Activated T-cell treated with anti-CD3 and anti-CD28 coated beads, Interleukin-2, amount 50 U/mL, for 1 hour (primary cell): ENCODE measurements around the gene COL9A1.

Experiments
- DNase-seq: peaks from one replicate; pipeline ENCODE4 v3.0.0-alpha.2; 2020

COL9A1 gene

GRCh38 chr6:70285201-70285600, 17.7 kb downstream of the COL9A1 start:
- DNase-seq = no peak

GRCh38 chr6:70282919-70283461, 19.9 kb downstream of the COL9A1 start:
- no peak for DNase-seq

DNA sequence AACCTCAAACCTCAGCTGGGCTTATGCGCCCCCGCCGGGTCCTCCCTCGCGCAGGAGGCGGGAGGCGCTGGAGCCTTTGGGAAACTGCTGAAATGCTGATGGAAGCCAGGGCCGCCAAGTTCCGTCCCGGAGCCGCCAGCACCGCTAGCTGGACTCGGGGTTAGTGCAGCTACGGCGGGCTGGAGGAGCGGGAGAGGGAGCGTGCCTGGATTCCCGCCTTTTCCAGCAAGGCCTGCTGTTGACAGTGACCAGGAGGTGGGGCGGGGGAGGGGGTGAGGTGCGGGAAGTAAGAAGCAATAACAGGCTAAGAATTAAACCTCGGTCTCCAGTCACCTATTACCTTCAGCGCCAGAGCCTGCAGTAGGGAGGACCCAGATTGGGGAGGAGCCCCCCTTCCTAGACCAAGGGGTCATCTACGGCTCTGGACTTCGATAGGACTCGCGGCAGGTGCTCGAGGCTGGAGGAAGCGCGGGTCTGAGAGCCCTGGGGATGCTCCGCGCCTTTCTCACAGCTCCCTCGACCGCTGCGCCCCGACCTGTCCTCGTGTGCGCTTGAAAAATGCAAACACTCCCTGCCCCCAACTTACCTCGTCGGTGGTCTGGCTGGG, 20.5 kb downstream of the COL9A1 start:
- no peak for DNase-seq

DNA sequence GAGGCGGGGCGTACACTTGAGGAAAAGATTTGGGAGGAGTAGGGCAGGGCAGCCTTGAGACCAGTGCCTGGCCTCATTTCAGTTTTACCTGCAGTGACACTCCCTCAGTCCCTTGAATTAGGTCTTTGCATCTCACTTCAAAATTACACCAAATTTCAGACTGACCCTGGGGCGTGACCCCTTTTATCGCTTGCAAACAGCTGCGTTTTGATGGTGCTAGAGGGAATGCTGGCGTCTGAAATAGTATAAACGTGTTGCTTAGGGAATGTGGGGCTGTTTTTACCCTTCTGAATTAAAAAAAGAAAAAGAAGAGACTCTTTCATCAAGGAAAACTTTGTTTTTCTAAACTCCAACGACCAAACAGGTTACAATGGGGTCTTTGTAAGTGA, 21.0 kb downstream of the COL9A1 start:
- DNase-seq = no peak

- DNase-seq = no peak
Measured at GRCh38 chr6:70280400-70280853, 22.5 kb downstream of the COL9A1 start.

- DNase-seq = no peak
Measured at GRCh38 chr6:70277470-70277869, 25.4 kb downstream of the COL9A1 start.

DNA sequence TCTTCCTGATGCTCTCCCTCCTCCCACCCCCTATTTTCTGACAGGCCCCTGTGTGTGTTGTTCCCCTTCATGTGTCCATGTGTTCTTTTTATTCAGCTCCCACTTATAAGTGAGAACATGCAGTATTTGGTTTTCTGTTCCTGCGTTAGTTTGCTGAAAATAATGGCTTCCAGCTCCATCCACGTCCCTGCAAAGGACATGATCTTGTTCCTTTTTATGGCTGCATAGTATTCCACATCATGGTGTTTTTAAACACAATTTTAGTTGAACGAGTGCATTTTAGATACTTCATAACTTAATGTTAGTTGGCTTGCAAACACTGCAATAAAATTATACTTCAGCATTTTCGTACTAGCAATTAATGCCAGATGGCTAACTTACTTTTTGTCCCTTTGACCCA, 28.5 kb downstream of the COL9A1 start:
- DNase-seq = no peak

DNA sequence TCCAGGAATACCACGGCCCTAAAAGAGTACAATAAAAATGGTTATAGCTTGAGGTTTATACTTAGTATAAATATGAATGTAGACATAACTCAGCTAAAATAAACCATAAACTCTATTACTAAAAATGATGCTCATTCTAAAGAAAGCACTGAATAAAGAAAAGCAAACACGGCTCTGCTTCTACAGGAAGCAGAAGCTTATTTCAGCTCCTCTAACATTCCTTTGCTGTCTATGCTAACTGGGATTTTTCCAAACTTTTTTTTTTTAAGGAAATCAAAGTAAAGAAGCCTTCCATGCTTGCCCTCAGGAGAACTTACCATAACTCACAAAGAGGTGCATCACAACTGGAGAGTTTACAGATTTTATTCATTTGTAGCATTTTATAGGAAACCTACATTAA, 30.8 kb downstream of the COL9A1 start:
- no peak for DNase-seq

GRCh38 chr6:70270287-70271005, 32.4 kb downstream of the COL9A1 start:
- no peak for DNase-seq

- no peak for DNase-seq
Measured at GRCh38 chr6:70266142-70266541, 36.7 kb downstream of the COL9A1 start.

DNA sequence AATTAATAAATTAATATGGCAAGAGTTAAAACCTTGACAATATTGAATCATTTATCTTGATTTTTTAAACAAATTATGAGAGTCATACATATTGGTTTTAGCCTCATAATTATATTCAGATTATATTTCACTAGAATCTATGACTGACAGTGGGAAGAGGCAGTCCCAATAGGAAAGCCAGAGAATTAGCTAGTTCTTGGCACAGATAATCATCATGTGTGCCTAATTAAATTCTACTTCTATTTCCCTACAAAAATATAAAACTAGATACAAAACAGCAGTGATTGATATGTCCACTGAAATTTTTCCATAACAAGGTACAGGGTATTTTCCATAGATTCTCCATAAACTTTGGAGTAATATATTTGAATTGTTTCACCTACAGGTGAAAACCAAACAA, 38.6 kb downstream of the COL9A1 start:
- DNase-seq = no peak

DNA sequence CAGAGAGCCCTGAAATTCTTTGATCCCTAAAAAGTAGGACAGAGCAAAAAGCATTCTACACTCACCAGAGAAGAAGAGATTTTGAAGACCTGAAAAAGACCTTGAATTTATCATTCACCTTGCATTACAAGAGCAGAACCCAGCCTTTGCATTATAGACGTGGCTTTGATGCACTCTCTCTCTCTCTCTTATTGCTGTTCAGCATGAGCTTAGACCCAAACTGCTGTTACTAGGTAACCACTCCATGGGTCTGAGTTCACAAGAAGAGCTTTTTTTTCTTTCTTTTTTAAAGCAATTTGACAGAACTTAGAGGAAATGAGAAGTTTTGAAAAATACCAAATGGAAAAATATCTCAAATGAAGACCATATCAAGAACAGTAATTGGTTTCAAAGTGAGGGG, 44.4 kb downstream of the COL9A1 start:
- no peak for DNase-seq

DNA sequence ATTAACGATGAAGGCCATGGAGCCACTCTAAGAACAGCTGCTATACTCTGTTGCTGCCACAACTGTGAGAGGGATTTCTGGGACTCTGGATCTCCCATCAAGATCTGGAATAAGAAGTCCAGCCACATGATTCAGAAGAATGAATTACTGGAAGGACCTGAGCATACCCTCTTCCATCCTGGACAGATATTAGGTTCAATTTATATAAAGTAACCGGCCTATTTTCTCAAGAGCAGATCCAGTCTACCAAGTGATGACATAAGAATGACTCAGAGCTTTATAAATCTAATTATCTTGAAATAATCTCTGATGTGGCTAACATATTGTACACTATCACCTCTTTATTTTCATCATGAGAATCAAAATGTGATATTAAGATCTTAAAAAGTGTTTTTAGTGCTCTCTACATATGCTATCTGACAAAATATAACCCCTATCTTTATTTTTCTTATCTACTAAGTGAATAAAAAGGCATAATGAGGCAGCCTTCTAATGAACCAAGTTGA, 45.1 kb downstream of the COL9A1 start:
- no peak for DNase-seq

- no peak for DNase-seq
Measured at GRCh38 chr6:70254784-70255183, 48.1 kb downstream of the COL9A1 start.

DNA sequence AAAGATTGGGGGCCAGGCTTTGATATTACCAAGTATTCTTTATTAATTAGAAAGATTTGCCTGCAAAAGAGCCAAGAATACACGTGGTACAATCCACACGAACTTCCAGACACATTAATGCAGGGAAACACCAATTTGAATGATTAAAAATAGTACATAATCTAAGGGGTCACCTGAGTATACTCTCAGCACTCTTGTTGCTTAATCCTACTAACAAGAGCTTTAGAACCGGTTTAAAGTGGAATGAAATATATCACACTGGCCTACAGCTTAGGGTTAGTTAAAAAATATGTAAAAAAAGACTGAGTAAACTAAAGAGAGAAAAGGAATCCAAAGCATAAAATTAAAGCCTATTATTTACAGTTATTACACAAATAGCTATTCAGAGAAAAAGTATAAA, 49.0 kb downstream of the COL9A1 start:
- no peak for DNase-seq

DNA sequence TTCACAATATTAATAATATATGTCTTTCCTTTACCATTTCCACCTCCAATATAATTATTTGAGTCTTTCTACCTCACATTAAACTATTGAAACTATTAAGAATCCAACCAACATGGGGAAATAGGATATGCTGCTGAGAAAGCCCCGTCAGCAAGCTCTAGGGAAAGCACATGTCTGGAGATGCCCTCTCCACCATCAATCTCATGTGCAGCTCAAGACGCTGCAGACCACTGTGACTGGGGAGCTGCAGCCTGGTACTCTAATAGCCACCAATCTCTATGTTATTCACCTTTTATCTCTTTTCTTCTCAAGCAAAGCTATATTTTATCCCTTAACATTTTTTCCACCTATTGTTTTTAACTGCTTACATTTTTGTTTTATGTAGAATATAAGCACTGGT, 50.3 kb downstream of the COL9A1 start:
- no peak for DNase-seq

DNA sequence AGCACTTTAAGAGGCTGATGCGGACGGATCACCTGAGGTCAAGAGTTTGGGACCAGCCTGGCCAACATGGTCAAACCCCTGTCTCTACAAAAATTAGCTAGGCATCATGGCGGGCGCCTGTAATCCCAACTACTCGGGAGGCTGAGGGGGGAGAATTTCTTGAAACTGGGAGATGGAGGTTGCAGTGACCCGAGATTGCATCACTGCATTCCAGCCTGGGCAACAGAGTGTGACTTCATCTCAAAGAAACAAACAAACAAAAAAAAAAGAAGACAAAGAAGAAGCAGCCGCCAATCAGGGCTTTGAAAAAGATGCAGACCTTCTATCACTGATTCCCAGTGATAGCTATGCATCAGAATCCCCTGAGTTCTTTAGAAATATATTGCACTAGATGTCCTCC, 56.8 kb downstream of the COL9A1 start:
- DNase-seq = no peak

GRCh38 chr6:70241991-70242420, 60.9 kb downstream of the COL9A1 start:
- DNase-seq = no peak

DNA sequence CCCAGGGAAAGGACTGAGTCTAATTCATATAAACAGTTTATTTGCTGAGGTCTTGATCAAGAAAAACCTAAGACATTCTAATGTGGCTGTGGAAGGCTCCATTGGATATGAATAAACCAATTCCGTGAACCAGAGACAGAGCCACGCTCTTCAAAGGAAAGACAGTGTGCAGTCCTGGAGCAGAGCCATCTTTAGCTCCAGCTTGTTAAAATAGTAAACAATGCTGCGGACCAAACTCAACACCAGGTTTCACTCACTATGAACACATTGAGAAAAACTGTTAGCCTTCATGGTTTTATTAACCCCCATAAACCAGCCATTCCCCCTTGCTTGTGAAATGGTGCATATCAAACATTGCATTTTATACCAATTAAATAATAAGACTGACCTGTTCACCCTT, 61.9 kb downstream of the COL9A1 start:
- DNase-seq = no peak

GRCh38 chr6:70236343-70236742, 66.5 kb downstream of the COL9A1 start:
- DNase-seq = no peak

- no peak for DNase-seq
Measured at GRCh38 chr6:70234561-70235236, 68.2 kb downstream of the COL9A1 start.

DNA sequence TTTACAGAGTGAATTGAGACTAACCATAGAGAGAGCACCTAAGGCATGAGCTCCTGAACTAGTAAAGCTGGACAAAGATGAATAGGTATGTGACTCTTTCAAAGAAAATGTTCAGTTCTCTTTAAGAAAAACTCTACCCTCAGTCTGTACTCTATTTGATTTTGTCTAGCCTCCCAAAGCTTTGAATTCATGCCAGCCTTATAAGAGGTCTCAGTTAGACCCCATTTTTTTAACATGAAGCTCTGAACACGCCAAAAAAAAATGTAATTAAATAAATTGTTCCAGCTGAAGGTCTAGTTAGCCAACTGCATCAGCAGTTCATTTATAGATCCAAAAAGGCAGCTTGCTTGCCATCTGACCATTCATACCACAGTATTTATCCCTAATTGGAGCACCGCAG, 71.6 kb downstream of the COL9A1 start:
- DNase-seq = no peak

- no peak for DNase-seq
Measured at GRCh38 chr6:70225055-70225454, 77.8 kb downstream of the COL9A1 start.

DNA sequence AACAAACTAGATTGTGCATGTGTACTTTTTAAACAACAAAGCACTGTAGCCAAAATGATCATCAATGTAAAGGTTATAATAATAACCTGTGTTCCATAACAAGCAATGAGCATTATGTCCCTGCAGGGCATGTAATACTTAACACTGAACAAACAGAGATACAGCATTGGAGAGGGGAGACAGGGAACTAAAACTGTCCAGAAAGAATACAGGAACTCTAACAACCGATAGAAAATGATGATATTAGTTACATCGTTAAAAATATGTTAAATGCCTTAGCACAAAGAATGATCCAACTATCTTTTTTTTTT, 80.5 kb downstream of the COL9A1 start:
- no peak for DNase-seq
